Retina (tissue), 1 donor: Measurements from ENCODE around the gene MUSK.

Experiments used
- DNase-seq: peaks from one replicate; pipeline ENCODE4 v3.0.0-alpha.2; 2016

MUSK gene

GRCh38 chr9:110700953-110701352, 32.4 kb downstream of the MUSK start:
- DNase-seq = no peak

GRCh38 chr9:110703669-110704068, 35.1 kb downstream of the MUSK start:
- DNase-seq = no peak

- DNase-seq = no peak
These were observed 38.8 kb downstream of the MUSK start for GRCh38 chr9:110707419-110707818.

- no peak for DNase-seq
These were observed 41.8 kb downstream of the MUSK start for GRCh38 chr9:110710420-110710819.

GRCh38 chr9:110712955-110713354, 44.4 kb downstream of the MUSK start:
- no peak for DNase-seq

GRCh38 chr9:110714314-110714713, 45.7 kb downstream of the MUSK start:
- no peak for DNase-seq

GRCh38 chr9:110728058-110728457, 59.5 kb downstream of the MUSK start:
- no peak for DNase-seq

GRCh38 chr9:110729641-110730040, 61.0 kb downstream of the MUSK start:
- no peak for DNase-seq

GRCh38 chr9:110731437-110732028, 62.9 kb downstream of the MUSK start:
- no peak for DNase-seq

GRCh38 chr9:110738982-110739381, 70.4 kb downstream of the MUSK start:
- no peak for DNase-seq

GRCh38 chr9:110742741-110743371, 74.3 kb downstream of the MUSK start:
- peak; percentile 9 for DNase-seq

GRCh38 chr9:110744715-110745384, 76.3 kb downstream of the MUSK start:
- DNase-seq = no peak

GRCh38 chr9:110745676-110746075, 77.1 kb downstream of the MUSK start:
- DNase-seq = no peak

GRCh38 chr9:110746211-110746930, 77.8 kb downstream of the MUSK start:
- DNase-seq = no peak

GRCh38 chr9:110748251-110748893, 79.8 kb downstream of the MUSK start:
- no peak for DNase-seq

GRCh38 chr9:110750272-110750671, 81.7 kb downstream of the MUSK start:
- DNase-seq = no peak

GRCh38 chr9:110751971-110752370, 83.4 kb downstream of the MUSK start:
- no peak for DNase-seq

- no peak for DNase-seq
These were observed 84.2 kb downstream of the MUSK start for GRCh38 chr9:110752766-110753165.

GRCh38 chr9:110753731-110754231, 85.2 kb downstream of the MUSK start:
- DNase-seq = no peak

GRCh38 chr9:110755179-110755578, 86.6 kb downstream of the MUSK start:
- no peak for DNase-seq

- no peak for DNase-seq
These were observed 89.6 kb downstream of the MUSK start for GRCh38 chr9:110758201-110758600.

GRCh38 chr9:110762783-110763182, 94.2 kb downstream of the MUSK start:
- no peak for DNase-seq

- no peak for DNase-seq
These were observed 95.0 kb downstream of the MUSK start for GRCh38 chr9:110763568-110763967.
